HG02852 (cell line): Measurements from ENCODE around the gene AQP12A.
"Not testable (repeated sequence)": the region's sequence is repeated elsewhere in the genome, so short reads cannot be mapped to it uniquely, and the experiment has no call there.

ENCODE experiments used
- ATAC-seq: cut with Tn5 transposase; IDR thresholded peaks from one replicate; pipeline ENCODE4 v1.9.1; 2021; ENCODE audit warnings: mild to moderate bottlenecking, moderate library complexity; ENCODE audit not compliant: unreplicated experiment

AQP12A gene

DNA sequence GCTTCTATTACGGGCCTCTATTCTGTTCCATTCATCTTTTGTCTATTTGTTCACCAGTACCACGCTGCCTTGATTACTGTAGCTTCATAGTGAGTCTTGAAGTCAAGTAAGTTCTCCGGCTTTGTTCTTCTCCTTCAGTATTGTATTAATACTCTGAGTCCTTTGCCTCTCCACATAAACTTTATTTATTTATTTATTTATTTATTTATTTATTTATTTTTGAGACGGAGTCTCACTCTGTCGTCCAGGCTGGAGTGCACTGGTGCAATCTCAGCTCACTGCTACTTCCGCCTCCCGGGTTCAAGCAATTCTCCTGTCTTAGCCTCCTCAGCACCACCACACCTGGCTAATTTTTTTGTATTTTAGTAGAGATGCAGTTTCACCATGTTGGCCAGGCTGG lies 31.8 kb upstream of the AQP12A start:
- ATAC-seq: not testable (repeated sequence)

DNA sequence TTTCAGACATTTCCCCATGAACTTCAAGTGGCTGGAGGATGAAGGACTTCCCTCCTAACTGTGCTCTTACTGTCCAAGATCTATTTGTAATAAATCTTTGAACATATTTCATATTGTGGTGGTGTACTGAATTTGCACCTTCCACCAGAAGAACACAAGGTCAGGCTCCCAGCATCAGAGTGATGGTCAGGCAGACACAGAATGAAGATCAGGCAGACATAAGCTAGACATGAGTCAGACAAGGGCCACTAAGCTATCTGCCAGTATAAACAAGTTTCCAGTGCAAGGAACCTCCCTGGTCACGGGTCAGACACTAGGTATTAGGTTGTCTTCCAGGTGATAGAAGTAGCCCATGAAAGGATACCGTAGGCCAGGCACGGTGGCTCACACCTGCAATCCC lies 29.0 kb upstream of the AQP12A start:
- no peak for ATAC-seq

DNA sequence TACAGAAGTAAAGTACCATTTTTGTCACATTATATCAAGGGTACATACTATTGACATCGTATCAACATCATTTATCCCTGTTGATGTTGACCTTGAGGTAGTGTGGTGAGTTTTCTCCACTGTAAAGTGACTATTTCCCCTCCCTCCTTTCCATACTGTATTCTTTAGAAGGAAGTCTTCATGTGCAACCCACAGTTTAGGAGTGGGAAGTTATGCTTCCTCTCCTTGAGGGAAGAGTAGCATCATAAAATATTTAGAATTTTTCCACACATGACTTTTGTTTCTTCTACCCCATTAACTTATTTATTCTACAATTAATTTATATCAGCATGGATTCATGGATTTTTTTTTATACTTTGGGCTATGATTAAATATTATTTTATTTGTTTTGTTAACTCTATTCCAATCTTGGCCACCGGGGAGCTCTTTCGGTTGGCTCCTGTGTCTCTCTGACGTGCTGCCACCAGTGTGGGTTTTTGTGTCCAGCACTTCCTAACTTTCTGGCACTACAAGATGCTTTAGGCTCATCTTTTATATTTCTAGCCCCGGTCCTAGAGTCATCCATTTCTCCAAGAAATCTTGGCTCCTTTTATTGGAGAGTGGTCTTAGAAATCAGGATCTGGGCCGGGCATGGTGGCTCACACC lies 28.0 kb upstream of the AQP12A start:
- no peak for ATAC-seq

DNA sequence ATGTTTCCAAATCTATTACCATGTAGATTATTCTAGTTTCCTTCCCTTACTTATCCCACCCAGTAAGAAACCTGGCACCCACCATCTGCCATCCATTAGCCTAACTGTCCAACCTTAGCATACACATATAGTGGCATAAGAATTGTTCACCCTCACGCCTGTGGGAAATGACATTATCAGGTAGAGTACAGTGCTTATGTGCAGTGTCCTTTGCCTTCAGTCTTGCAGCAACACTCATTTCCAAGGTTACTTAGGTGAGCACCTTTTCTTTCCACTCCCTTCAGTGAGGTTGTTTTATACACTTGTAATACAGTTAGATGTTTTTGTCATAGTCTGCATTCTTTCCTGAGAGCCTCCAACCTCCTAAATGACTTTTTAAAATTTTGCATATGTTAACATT lies 27.0 kb upstream of the AQP12A start:
- no peak for ATAC-seq

DNA sequence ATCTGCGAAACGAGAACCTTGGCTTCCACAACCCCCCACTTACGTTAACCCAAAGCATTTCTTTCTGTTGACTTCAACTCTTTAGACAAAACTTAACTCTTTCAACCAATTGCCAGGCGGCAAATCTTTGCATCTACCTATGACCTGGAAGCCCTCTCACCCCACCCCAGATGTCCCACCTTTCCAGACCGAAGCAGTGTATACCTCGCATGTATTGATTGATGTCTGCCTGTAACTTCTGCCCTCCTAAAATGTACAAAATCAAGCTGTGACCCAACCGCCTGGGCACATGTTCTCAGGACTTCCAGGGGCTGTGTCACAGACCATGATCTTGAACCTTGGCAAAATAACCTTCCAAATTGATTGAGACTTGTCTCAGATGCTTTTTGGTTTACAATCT lies 21.3 kb upstream of the AQP12A start:
- ATAC-seq: no peak

DNA sequence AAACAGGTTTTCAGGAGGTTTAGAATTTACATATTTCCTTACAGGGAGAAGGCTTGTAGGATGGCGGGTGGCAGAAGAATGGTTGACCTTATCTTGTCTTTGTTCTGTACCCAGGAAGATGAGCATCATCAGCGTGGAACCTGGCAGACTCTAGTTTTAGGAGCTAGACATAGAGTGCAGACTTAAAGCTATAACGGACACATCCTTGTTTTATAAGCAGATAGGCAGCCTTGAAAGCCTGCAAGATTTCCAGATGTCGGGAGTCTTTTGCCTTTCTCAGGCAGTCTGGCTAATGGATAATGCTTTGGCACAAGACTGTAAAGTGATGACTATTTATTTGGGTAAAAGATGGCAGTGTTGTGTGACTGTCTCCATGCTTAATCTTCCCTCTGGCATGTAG lies 20.7 kb upstream of the AQP12A start:
- no peak for ATAC-seq

DNA sequence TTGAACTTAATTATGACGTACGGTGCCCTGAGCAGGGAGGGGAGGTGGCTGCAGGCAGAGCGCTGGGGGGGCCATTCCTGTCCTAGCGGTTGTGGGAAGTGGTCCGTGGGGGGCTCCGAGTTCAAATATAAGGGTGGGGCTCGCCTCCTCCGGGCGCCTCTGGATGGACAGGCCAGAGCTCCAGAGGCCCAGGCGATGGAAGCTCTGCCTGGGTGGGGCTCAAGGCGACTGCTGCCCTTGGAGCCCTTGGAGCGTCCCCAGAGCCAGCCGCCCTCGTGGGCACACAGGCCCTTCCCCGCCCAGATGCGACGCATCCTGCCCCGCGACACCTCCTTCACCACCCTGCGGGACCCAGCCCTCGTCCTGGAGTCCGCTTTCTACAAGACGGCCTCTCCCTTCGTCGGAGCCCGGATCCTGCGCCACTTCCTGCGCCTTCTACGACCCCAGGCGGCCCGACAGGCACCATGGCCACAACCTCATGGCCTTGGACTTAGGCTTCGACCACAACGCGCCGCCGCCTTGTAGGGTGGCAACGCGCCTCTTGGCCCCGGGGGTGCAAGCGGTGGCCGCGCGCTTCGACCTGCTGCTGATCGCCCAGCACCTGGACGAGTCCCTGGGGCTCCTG lies 19.5 kb upstream of the AQP12A start:
- no peak for ATAC-seq

DNA sequence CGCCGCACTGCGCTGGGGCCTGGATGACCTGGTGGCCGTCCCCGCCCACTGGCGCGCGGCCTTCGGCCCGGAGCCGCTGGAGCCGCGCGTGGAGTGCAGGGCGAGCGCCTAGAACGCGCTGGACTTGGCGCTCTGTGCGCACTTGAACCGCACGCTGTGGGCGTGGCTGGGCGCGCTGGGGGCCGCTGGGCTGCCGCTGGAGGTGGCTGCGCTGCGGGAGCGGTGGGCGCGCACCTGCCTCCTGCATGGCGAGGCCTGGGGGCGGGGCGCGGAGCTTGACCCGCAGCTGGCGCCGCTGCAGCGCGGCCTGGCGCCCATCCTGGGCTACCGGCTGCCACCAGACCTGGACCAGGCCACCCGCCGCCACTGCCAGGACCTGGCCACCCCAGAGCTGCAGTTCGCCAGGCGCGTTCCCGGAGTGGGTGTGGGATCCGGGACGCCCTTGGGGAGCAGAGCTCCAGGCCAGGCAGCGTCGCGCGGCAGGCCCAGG lies 18.9 kb upstream of the AQP12A start:
- ATAC-seq: no peak

DNA sequence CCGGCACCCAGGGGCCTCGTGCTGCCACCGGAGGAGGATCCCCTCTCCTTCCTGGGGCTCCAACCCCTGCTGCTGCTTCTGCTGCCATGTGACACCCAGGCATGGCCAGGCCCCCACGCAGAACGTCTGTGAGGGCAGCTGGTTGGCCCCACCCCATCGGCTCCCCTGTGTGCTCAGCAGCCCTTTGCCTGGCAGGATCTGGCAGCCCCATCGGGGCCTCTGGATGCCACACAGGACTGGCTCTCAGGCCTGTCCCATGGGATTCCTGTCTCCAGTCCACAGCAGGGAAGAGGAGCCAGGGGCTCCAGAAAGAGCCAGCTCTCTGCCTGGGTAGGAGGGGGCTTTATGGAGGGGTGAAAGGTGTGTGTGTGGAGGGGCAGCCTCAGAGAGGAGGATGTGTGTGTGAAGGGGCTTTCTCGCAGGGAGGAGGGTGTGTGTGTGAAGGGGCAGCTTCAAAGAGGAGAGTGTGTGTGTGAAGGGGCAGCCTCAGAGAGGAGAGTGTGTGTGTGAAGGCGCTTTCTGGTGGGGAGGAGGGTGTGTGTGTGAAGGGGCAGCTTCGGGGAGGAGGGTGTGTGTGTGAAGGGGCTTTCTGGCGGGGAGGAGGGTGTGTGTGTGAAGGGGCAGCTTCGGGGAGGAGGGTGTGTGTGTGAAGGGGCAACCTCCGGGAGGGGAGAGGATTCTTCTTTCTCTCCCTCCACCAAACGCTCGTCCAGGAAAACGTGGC lies 17.0 kb upstream of the AQP12A start:
- ATAC-seq: not testable (repeated sequence)

DNA sequence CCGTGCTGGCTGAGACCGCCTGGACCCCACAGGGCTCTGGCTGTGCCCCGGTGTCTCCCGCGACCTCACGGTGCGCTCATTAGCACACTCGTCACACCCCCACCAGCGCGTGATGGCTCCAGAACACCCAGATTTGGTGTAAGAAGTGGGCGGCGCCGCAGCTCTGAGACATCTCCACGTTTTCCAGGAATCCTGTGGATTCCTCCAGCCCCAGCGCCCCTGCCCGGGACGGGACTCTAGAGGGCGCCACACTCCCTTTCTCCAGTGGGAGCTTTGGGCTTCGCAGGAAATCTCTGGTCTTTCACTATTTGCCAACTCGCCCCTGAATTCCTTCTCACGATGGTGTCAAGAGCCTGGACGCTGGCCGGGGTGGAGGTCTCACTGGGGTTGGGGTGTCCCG lies 16.3 kb upstream of the AQP12A start:
- ATAC-seq: not testable (repeated sequence)

DNA sequence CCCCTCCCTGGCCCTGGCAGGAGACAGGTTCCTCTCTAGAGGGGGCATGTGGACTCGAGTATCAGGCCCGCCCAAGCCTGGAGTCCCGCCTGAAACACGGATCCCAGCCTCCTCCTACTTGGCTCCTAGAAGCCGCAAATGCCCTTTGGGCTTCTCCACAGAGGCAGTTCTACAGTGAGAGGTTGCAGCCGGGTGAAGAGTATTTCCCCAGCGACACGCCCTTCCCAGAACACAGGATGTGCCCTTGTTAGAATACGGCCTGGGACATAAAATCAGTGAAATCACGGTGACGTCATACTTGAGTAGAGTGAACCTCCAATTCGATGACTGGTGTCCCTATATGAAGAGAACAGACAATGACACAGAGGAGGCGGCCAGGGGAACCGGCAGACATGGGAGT lies 13.6 kb upstream of the AQP12A start:
- not testable (repeated sequence) for ATAC-seq

DNA sequence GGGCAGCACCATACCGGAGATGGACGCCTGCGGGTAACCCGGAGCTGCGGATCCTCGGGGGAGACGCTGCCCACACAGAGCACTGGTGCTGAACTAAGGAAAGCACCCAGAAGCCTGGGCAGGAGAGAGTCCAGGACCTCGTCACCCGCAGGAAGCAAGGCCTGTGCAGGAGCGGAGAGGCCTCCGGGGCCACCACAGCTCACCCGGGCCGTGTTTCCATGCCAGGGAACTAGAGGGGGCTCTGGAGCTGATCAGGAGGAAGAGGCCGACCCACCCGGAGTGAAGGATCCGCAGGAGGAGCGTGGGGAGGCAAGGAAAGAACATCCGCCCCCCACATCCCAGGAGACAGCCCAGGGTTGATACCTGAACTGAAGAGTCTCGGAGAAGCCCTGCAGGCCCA lies 12.8 kb upstream of the AQP12A start:
- not testable (repeated sequence) for ATAC-seq

DNA sequence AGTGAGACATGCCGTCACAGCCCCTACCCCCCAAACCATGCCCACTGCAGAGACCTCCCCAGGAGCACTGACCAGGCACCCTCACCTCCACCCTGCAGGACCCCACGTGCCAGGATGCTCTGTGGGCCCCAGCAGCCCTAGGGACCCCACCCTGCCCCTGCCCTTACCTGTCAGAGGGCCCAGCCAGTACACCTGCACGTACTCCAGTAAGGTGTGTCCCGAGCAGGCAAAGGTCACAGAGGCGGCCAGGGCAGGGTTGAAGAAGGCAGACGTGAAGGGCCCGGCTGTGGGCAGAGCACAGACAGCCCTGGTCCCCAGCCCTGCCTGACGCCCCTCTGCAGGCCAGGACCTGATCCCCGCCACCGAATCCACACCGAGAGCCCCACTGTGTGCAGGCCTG lies 11.5 kb upstream of the AQP12A start:
- ATAC-seq: not testable (repeated sequence)

DNA sequence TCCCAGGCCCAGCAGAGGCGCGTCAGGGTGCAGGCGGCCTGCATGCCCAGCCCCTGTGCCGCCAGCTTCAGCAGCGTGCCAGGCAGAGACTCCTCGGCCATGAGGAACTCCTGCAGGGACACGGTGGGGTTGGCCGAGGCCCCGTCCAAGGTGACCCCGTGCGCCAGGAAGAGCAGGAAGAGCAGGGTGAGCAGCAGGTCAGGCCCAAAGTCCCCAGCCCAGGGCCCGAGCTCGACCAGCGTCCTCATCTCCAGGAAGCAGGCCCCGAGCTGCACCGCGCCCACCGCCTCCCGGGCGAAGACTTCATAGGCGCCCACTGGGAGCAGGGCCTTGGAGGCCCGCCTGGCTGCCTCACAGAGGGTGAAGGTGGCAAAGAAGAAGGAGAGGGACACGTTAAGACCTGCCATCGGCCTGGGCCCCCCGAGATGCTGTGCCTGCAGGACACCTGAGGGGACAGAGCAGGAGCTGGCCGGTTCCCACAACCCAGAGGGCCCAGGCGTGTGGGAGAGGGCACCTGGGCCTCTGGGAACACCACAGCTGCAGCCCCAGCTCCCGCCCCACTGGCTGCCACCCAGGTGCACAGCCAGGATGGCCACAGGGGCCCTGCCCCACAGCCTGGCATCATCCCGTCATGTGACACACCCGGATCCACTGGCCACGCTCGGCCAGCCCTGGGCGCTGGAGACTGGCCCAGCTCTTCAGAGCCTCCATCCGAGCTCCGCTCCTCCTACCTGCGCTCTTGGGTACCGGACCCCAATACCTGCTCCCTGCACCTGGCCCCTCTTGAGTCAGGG lies 9.0 kb upstream of the AQP12A start, which contains the start of gene AQP12B:
AQP12B (minus strand) TSS at position 455 of the 794 bp plus-strand sequence; CDS start at position 407, 48 bp downstream.
- ATAC-seq: not testable (repeated sequence)

DNA sequence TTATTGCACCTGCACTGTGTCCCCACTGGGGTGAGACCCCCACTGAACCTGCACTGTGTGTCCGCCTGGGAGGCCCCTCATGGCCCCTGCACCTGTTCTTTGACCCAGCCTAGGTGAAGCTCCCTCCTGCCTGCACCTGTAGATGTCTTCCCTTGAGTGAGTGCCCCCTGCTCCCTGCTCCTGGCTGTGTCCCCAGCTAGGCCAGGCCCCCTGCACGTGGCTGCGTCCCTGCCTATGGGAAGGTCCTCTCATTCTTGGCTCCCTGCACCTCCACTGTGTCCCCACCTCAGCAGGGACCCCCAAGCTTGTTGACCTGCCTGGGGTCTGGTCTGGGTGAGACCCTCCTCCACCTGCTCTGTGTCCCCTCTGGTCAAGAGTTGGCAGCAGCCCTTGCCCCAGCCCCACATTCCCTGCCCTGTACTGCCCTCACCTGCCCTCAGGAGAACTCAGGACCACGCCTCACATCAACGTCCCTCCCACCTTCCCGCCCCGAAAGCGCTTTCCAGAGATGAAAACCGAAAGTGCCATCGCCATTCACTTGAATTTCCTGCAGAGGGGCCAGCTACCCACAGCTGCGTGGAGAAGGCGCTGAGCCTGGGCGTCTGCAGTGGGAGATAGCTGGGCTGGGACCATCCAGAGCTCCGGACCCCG lies 8.2 kb upstream of the AQP12A start:
- ATAC-seq: not testable (repeated sequence)

DNA sequence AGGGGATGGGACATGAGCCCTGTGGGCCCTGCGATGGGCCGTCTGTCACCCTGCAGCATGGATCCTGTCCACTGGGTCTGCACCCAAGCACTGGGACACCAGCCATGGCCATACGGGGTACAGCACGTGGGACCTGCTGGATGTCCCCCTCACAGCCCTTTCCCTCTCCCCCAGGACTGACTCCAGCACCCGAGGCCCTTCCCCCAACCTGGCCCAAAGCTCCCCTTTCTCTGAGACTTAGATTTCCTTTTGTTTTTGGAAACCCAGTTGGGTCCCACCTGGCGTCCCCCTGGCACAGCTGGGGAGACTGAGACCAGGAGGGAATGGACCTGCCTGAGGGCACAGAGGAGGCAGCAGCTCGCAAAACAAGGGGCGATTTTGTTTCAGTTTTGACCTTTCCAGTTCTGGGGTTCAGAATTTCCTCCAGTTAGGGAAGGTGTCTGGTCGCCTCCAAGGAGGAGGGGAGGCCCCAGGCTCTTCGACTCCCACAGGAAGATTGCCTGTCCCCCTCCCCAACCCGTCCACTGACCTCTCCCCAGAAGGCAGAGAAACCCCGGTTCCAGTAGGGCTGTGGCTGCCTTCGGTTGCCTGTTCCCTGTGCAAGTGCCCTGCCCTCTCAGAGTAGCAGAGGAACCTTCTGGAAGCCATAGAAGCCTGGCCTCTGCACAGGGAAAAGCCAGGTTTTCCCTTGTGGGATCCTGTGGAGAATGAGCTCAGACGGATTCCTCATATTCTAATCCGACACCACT lies 7.5 kb upstream of the AQP12A start:
- not testable (repeated sequence) for ATAC-seq

DNA sequence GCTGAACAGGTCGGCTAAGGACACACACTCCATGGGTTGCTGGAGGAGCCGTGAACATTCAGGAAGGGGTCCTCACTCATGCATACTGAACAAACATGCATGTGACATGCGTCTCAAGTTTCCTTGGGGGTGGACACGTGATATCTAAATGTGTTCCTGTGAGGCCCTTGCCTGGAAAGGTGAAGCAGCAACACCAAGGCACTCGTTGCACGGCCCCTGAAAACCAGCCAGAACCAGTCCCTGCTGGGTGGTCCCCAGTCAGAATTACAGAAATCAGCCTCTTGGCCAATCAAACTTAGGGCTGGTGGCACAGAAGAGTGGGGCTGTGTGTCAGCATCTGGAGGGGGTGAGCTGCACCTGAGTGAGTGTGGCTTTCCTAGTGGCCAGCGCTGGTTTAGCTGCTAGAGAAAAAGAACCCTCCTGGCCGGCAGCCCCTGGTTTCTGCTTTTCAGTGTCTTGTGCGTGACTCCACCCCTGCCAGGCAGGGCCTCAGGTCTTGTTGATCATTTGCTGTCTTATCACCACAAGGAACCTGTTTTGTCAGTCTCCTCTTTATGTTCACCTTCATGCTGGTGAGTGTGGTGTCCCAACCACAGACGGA lies 5.8 kb upstream of the AQP12A start:
- ATAC-seq: no peak

DNA sequence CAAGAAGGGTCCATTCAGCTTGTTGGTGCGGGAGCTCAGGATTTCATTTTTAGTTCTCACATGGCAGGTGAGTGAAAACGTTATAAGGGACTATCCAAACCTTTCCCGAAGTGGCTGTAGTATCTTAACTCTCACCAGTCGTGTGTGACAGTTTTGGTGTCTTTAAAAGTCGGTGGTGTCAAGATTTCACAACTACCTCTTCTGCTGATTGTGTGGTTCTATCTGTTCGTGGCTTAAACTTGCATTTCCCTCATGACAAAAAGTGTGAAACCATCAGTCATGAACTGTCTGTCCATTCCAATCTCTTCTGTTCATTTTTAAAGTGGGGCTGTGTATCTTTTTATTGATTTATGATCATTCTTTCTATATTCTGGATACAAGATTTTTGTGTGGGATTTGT lies 5.2 kb upstream of the AQP12A start:
- ATAC-seq: no peak

DNA sequence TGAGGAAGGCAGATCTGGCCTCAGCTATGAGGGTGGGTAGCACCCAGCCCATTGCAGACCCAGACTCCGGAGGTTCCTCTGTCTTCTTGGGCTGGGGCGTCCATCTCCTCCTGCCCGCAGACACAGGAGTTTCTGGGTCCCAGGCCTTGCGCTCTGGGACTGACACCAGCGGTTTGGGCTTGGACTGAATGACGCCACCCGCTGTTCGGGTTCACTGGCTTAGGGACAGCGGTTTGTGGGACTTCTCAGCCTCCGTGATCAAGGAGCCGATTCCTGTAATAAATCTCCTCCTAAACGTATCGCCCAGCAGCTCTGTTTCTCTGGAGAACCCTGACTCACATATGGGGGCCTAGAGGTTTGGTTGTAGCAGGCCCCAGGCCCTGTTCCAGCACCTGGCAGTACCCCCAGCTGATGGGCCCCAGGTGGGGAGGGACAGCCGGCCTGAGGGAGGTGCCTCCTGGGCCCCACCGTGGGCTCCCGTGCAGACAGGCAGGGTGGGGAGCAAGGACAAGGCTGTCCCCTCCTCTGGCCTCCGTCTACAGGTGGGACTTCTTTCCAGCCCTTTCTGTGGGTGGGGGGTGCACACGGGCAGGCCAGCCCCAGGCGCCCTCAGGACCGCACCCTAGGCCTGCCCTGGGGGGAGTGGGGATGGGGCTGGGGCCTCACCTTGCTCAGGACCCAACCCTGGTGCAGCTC lies 4.5 kb upstream of the AQP12A start:
- no peak for ATAC-seq
